Anterior cingulate cortex (tissue), 58 donors: Measurements from ENCODE around the gene LCAT.

Experiments
- DNase-seq, 58 donors: peaks; one replicate each; lab custom pipeline; 2025; lab: John Stamatoyannopoulos, UW

The LCAT gene

DNA sequence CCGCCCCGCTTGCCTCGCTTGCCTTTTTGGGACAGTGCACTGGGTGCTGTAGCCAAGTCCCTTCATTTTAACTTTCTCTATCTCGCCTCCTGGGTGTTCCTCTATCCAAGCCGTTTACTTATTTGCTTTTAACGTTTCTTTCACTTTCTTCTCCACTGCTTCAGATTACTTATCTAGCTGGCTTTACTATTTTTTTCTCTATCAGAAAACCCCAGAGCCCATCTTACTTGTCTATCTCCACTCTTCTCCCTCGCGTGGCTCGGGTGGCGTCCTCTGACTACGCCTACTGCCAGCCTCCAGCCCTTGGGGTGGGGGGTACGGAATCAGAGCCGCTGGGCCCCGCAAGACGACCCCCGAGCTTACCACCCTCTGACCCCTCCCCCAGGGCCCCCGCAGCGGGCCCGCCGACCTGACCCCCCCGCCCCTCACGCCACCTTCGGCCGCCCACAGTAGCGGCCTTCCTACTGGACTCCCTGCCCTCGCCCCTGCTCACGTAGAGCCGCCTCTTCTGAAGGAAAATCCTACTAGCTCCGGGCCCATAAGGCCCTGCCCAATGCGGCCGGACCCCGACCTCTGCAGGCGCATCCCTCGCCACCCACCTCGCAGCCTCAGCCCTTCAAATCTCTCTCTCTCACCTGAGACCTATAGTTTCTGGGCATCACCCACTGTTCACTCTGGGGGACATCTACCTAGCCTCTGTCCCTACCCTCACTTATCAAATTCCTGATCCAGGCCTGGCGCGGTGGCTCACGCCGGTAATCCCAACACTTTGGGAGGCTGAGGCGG lies 25.5 kb upstream of the LCAT start:
- DNase-seq, result no peak

DNA sequence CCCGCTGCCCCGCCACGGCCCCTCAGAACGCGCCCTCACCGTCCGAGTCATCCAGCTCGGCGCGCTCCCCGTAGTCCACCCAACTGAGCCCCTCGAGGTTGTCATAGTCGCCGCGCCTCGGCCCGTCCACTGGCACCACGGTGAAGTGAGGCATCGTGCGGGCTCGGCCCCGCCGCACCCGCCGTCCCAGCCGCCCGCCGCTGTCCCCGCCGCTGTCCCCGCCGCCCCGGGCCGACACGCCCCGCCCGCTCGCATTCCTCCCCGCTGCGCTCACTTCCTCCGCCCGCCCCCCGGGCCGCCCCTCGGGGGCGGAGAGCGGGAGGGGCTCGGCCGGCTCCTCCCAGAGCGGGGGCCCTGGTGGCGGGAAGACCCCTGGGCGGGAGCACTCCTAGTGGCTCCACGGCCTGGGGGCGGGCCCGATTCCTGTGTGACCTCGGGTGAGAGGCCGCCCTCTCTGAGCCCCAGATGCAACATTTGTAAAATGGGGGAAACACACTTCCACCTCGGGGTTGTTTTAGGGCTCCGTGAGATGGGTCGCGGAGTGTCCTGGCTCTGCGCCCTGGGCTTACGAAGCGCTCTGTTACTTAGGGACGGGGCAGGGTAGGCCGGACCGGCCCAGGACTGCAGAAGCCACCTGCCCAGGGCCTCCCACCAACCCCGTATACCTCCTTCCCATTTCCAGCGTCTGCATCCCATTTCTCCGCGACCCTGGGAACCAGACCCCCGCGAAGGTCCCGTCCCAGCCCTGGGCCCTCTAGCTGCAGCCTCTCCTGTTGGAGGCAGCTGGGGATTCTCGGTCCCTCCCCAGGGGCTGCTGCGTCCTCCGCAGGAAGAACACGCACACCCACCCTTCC lies 24.7 kb upstream of the LCAT start, which contains the start of gene SLC12A4:
Gene SLC12A4 (minus strand): TSS at position 238 of the 854 bp plus-strand sequence. CDS start 84 bp downstream, at position 154.
- DNase-seq, result peak in 49 of 58 donors; percentile 20 to 75 (median 43)

DNA sequence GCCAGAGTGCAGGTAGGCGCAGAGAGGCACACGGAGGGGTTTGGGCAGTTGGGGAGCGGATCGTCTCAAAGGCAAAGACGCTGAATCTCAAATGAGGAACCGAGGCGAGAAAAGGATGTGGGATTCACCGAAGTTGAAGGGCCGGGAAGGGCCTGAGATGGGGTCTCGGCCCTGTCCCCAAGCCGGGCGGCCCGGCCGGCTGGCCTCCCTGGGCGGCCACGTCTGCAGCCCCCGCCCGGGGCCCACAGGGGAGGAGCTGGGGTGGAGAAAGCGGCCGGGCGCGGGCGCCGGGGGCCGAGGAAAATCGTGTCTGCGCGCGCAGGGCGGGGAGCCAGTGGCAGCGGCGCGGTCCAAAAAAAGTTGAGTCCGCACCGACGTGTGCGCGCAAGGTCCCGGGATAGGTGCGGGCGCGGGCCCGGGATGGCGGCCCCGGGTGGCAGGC lies 24.1 kb upstream of the LCAT start:
- no peak for DNase-seq

DNA sequence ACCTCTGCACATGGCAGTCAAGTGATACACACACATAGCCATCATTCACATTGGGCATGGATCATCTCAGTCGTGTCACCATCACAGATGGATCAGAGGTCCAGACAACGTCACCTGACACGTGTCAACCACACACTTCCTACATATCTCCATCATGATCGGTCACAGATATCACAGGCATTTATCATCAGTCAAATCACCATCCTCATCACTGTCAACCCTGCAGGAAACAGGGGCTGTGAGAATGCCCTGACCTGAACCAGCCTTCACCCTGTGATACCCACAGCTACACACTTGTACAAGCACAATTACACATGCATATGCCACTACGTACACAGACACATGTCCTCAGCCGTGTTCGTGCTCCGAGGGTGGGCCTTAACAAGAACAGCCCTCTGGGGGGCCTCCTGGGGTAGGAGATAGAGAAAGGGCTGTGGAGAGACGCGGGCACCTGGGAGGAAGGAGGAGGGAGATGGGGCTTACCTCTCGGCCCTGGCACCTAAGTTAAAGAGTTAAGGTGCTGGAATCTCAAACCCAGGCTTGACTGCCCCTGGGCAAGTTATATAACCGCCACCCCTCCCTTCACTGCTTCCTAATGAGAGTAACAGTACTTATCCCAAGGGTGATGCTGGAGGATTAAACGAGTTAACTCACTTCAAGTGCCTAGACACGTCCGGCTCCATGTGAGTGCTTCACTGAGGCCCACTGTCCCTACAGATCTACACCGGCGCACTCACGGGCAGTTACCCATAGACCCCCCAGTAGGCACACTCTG lies 23.4 kb upstream of the LCAT start:
- no peak for DNase-seq

DNA sequence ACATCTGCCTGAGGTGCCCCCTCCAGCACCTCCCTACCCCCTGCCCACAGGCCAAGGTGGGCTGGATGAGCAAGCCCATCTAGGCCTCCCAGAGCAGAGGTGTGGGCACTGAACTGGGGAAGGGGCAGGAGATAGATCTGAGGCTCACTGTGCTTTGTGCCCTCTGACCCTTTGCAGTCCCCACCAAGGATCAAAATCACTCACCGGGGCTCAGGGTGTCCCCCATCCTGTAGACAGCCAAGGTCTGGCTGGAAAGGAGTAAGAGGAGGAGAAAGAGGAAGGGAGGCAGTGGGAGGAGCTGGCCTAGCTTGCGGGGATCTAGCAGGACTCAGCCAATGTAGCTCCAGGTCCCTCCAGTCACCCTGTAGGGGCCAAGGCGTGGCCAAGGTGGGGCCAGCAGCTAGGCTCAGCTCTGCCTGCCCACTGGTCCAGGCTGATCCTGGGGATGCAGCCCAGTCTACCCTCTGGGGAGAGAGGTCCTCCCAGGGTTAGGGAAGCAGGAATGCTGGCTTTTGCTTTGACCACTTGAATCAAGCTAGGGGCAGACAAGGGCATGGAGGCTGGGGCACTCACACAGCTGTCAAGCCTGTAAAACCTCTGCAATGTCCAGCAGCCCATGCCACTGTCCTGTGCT lies 22.7 kb upstream of the LCAT start:
- no peak for DNase-seq

DNA sequence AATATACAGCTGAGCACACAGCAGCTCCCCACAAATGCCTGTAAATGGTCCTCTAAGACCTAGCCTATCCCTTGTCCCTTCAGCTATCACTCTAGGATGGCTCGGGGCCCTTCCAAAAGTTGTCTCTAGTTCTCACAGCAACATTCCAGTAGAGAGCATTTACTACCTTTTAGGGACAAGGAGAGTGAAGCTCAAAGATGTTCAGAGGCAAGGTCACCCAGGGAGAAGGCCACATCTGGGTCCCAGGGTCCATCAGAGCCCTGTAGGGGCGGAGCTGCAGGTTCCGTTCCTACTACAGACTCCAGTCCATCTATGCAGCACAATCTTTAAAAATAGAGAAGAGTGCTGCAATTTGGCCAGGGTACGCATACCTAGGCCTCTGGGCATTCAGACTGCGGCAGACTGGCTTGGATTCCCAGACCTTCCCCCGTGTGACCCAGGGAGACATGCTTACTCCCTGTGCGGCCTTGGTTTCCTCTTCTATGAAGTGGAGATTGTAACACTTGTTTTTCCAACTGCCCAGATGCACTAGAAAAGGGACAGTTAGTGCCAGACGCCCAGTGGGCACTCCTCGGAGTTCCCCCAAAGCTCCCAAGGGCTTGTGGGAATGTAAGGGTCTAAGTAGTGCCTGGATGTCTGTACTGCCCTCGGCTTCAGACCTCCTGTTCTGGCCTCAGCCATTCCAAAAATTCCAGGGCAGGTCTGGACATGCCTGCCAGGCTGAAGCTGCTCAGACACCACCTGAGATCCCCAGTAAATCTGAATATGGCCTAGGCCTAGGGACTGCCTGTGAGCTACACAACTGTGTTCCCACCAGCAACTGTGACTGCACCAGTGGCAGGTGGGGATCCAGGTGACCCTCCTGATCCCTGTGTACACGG lies 22.0 kb upstream of the LCAT start:
- DNase-seq, result no peak

DNA sequence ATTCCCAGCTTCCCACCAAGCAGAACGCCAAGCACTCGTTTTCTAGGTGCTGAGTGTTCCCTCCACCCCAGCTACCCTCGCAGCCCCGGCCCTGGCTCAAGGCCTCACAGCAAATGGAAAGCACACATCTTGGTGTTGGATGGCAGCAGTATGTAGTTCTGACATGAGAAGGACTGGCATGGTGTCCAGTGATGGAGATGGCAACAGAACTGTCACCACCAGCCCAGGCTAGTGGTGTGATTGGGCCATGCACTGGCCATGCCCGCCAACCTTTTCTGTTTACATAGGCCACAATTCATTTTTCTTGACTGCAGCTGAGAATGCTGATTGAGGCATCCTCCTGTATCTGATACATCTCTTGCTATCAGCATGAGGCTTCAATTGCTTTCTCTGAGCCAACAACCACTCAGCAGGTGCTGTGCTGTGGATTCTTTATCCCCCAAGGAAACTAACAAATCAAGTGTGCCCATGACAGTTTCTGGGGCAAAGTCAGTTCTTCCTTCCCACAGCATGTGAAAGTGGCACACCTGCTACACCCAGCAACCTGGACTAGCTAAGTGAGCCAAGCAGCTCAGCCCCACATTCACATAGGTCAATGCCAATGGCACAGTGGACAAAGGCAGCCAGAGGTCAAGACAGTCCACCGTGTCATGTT lies 20.7 kb upstream of the LCAT start:
- no peak for DNase-seq

DNA sequence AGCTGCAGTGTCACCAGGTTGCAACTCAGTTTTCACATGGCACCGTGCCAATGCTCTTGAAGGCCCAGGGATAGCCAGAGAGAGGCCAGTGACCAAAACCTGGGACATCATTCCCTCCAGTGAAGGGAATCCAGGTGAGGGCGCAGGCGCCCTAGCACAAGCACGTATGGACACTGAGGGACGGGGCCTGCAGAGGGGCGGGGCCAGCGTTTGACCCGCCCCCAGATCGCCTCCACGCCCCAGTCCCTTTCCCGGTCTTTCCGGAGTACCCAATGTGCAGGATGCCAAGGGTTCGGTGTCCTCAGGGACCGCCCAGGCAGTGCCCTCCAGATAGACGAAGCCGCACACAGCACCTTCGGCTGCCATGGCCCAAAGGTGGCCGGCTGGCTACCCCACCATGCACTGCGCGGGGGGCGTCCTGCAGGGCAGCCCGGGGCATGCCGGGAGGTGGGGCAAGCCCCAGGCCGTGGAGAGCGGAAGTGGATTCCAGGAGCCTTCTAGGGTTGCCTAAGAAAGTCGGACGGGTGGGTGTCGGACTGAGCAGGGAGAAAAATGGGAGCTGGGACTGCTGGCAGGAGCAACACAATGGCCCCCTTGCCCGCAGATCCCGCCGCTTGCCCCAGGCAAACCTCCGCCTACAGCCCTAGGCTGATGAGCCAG lies 19.9 kb upstream of the LCAT start:
- DNase-seq, result peak in 1 of 58 donors; percentile 16

DNA sequence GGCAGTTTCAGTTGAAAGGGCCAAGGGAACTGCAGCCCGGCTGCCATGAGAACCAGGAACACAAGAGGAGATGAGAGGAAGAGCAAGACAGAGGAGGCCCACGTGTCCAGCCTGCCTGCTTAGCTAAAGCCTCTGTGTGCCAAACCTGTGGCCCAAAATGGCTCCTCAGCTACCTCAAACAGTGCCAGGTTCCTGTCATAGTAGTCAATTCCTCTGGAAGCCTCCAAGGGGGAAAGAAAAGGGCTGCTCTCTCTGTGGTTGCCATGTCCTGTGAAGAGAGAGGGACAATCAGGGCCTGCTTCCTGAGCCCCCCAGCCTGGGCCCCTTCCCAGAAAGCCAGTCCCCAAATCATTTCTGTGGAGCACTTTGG lies 19.4 kb upstream of the LCAT start:
- peak in 9 of 58 donors; percentile 13 to 43 (median 33) for DNase-seq

DNA sequence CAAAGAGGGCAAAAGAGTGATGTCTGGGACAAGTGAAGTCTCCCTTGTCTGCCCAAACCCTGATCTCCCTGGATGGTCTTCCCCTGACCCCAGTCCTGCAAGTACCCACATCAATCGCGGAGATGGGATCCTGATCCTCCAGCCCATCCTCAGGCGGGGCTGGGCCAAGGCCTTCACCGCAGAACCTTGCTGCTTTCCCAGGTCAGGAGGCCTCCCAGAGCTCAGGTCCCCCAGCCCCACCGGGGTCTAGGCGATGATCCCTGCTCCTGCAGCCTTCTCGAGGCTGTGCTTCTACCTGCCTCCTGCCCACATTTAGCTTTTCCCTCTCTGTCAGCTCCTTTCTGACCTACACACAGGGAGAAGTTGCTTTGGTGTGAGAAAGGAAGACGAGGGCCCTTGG lies 18.2 kb upstream of the LCAT start:
- DNase-seq, result no peak

DNA sequence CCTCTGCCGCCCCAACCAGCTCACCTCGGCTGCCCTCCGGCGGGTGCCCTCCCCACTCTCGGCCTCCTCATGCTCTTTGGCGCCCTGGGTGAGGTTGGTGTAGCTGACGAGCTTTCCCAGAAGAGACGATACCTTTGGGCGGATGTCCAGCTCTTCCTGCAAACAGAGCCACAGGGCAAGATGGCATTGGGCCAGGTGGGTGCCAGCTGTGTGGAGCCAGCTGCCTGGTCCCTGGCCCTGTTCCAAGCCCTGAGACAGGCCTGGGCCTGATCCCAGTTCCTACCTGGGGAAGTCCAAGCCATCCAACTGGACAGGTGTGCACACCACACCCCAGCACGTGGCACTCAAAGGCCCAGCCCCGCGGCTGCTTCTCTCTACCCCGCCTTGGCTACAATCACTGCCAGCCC lies 17.6 kb upstream of the LCAT start:
- peak in 1 of 58 donors; percentile 45 for DNase-seq

DNA sequence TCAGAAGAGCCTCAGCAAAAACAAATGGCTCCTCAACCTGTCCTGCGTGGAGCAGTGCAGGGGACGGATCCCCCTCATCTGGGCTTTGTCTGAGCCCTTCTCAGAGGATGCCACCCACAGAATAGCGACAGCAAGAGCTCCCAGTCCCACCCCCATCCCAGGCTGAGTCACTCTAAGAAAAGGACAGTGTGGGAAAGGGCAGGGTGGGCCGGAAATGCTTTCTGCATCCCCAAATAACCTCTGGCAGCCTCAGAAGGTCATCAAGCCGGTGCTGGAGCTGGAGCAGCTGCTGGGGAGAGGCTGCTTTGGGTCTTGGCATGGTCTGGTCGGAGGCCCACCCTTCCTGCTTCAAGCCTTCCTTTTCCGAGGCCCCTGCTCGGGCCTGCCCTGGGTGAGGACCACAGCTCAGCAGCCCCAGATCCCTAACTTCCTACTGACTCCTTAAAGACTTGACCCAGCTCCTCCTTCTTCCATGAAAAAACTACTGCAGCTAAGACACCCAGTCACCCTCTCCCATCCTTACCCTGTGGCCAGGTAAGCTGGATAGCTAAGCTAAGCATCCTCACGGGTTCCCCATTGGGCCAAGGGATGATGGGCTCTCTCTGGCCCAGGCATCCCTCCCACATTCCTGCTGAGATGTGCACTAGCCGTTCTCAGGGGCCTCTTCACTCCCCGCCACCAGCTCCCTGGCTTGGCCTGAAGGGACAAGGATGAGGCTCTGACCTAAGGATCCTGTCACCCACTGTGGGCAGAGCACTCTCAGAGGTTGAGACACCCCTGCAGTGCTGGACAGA lies 15.8 kb upstream of the LCAT start:
- DNase-seq, result no peak

DNA sequence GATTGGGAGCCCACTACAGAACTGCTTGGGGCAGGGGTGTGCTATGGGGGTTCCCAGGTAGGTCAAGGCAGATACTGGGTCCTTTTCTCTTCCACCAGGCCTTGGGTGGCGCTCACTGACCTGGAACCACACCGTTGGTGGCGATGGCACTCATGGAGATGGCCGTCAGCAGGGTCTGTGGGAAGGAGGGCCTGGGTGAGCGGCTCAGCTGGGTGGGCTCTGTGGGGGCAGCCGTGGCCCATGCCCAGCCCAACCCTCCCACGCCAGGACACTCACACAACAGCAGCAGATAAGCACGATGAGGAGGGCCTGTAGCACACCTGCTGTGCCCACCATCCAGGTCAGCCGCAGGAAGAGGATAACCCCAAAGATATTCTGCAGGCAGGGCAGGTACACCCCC lies 13.7 kb upstream of the LCAT start:
- no peak for DNase-seq

DNA sequence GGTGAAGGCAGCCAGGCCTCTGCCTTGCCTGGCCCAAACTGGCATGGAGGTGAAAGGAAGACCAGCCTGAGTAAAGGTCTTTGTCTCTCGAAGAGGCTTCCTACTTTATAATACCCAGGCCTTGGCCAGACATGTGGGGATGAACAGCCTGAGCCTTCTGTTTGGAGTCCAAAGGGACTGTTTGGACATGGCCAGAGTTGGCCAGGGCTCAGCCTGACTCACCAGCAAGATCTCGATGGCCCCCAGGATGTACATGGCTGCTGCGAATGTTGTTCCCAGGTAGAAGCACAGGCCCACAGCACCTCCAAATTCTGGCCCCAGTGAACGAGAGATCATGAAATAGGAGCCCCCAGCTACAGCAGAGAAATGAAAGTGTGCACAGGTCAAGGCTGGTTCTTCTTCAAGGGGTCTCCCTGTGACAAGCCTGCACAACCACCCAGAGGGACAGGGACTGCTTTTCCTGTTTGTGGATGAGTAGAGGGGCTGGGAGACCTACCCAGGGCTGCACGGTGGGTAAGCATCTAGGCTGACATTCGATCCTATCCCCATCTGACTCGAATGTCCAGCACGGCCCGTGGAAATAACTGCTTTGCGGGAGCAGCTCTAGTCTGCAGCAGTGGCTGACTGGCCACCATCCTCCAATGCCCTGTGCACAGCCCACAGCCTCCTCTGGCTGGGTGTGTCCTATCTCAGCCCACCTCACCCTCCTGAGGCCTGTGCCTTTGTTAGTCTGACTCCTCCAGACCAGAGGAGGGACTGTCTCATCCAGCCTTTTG lies 10.7 kb upstream of the LCAT start:
- DNase-seq, result no peak

DNA sequence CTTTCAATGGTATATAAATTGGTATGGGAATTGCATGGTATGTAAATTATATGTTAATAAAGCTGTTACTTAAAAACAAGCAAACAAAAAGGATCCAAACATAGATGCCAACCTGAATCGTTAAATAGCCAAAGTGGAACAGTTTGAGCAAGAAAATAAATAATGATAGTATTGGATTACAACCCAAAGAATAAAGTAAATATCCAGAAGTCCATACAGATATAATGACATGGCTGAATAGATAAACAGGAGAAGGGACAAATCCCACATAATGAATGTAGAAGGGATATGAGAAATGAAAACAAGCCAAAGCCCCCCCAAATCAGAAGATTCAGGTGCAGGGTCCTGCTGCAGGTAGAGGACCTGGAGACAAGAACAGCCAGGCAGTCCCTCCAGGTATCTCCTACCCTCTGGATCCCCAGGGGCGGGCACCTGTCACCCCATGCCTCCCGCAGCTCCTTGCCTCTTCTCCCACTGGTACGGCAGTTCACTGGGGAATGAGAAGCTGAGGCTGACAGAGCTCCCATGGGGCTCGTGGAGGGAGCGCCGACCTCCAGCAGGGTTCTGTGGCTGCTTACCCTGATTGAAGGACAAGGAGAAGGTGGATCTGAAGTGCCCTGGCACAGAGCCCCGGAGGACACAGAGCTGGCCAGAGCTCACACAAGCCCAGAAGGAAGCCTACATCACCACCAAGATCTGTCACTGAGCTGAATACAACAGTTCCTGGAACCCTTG lies 9.9 kb upstream of the LCAT start:
- no peak for DNase-seq

DNA sequence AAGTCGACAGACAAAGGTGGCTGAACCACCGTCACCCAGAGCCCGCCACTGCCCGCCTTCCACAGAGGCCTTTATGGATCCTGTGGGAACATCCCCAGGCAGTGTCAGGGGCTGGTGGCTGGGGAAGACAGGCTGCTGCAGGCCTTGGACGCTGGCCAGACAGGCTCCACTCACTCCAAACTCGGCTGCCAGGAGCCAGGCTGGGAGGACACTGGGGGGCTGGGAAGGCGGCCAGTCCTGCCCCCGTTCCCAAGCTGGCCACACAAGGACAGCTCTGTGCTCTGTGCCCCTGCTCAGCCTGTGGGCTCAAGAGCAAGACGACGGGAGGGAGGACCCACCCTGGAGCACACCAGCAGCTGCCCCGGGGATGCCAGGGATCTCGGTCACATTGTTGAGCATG lies 7.6 kb upstream of the LCAT start:
- peak in 56 of 58 donors; percentile 42 to 95 (median 83) for DNase-seq
